GM19240 (cell line): ENCODE results near the gene AHNAK.
"Not testable (repeated sequence)": the region's sequence is repeated elsewhere in the genome, so short reads cannot be mapped to it uniquely, and the experiment has no call there.

Source experiments
- DNase-seq: peaks from one replicate; pipeline ENCODE4 v3.0.0; 2011; ENCODE audit warnings: low spot score; ENCODE audit not compliant: insufficient read length

Gene AHNAK

GRCh38 chr11:62463121-62463542 is 83.5 kb downstream of the AHNAK start:
- no peak for DNase-seq

- no peak for DNase-seq
These were observed 84.1 kb downstream of the AHNAK start for GRCh38 chr11:62462508-62462892.

- no peak for DNase-seq
These were observed 84.7 kb downstream of the AHNAK start for GRCh38 chr11:62461740-62462507.

- no peak for DNase-seq
These were observed 87.5 kb downstream of the AHNAK start for GRCh38 chr11:62459080-62459479.

GRCh38 chr11:62458212-62459002 is 88.2 kb downstream of the AHNAK start:
- DNase-seq, result no peak

GRCh38 chr11:62457478-62457877 is 89.1 kb downstream of the AHNAK start:
- no peak for DNase-seq

GRCh38 chr11:62456630-62457029 is 90.0 kb downstream of the AHNAK start:
- DNase-seq, result no peak

GRCh38 chr11:62452839-62453468 is 93.7 kb downstream of the AHNAK start:
- DNase-seq, result no peak

- no peak for DNase-seq
These were observed 94.3 kb downstream of the AHNAK start for GRCh38 chr11:62452261-62452660.

- DNase-seq, result no peak
These were observed 95.4 kb downstream of the AHNAK start for GRCh38 chr11:62451241-62451621.

GRCh38 chr11:62450543-62451240 is 95.9 kb downstream of the AHNAK start:
- no peak for DNase-seq

- not testable (repeated sequence) for DNase-seq
These were observed 96.7 kb downstream of the AHNAK start for GRCh38 chr11:62449912-62450311.

- no peak for DNase-seq
These were observed 97.2 kb downstream of the AHNAK start for GRCh38 chr11:62449451-62449851.

- DNase-seq, result no peak
These were observed 100.5 kb downstream of the AHNAK start for GRCh38 chr11:62446091-62446490.

GRCh38 chr11:62445314-62445740 is 101.3 kb downstream of the AHNAK start:
- DNase-seq, result no peak

GRCh38 chr11:62444835-62445234 is 101.8 kb downstream of the AHNAK start:
- no peak for DNase-seq

- peak; percentile 23 for DNase-seq
These were observed 102.3 kb downstream of the AHNAK start for GRCh38 chr11:62444236-62444833.

GRCh38 chr11:62443390-62444235 is 103.0 kb downstream of the AHNAK start:
- no peak for DNase-seq

GRCh38 chr11:62439785-62440602 is 106.6 kb downstream of the AHNAK start:
- no peak for DNase-seq
